HUES6 (cell line): ENCODE data around the gene PDE4B.
"Not testable (repeated sequence)": the region's sequence is repeated elsewhere in the genome, so short reads cannot be mapped to it uniquely, and the experiment has no call there.

Experiments used
- H3K27ac ChIP-seq: 2 replicates; pipeline ENCODE4 v1.7.0; 2013; ENCODE audit warnings: low read depth, mild to moderate bottlenecking, low read length, inconsistent platforms
- H3K27me3 ChIP-seq: 2 replicates; pipeline ENCODE4 v1.6.1; 2013; ENCODE audit warnings: low read length; ENCODE audit not compliant: control insufficient read depth, insufficient read depth
- H3K36me3 ChIP-seq: 2 replicates; pipeline ENCODE4 v1.6.1; 2013; ENCODE audit warnings: low read length; ENCODE audit not compliant: control insufficient read depth, insufficient read depth
- H3K4me1 ChIP-seq: 2 replicates; pipeline ENCODE4 v1.6.1; 2013; ENCODE audit warnings: low read length; ENCODE audit not compliant: control insufficient read depth, insufficient read depth
- H3K4me3 ChIP-seq: 2 replicates; pipeline ENCODE4 v1.5.1; 2013; ENCODE audit warnings: low read depth, low read length
- H3K9ac ChIP-seq: one replicate; pipeline ENCODE4 v1.6.1; 2013; ENCODE audit warnings: mild to moderate bottlenecking, low read length
- H3K9me3 ChIP-seq: 2 replicates; pipeline ENCODE4 v1.6.1; 2013; ENCODE audit warnings: low read depth, low read length; ENCODE audit not compliant: control insufficient read depth, insufficient read depth

The PDE4B gene

DNA sequence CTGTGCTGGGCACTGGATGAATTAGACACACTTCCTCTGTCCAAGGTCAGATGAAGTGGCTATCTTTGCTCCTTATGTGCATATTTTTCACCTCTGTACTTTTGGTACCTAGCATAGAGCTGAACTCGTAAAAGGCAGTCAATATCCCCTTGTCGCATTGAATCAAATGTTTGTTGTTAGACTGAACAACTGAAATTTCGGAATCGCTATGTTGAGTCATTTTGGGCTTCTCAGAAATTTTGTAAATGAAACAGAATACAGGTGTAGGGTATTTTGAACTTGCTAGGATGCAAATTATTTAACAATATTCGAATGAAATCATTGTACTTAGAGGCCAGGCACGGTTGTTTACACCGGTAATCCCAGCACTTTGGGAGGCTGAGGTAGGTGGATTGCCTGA is 48.0 kb downstream of the PDE4B start:
- H3K4me1 ChIP-seq = no peaks in the 10 kb centered on the region
- H3K4me3 ChIP-seq = no peak overlapping the region
- no peak overlapping the region for H3K27ac ChIP-seq
- no peak overlapping the region for H3K9ac ChIP-seq
- H3K36me3 ChIP-seq = no peaks in the 10 kb centered on the region
- no peaks in the 10 kb centered on the region for H3K27me3 ChIP-seq
- H3K9me3 ChIP-seq = no peaks in the 10 kb centered on the region

DNA sequence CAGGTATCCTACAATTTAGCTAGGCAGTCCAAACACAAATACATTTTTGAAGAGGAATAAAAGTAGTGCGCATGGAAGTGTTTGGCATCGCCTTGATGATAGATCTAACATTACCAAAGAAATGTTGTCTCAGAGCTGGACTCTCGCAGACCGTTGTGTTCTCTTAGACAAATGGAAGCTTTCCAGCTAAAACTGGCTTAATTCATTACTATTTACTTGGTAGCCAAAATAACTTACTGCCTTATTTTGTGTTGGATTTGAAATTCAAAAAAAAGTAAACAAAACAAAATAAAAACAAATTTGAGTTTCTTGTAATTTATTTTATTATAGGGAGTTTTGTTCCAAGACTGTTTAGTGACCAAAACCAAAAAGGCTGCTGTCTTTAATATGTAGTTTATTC is 51.6 kb downstream of the PDE4B start:
- H3K9ac ChIP-seq = no peak overlapping the region

DNA sequence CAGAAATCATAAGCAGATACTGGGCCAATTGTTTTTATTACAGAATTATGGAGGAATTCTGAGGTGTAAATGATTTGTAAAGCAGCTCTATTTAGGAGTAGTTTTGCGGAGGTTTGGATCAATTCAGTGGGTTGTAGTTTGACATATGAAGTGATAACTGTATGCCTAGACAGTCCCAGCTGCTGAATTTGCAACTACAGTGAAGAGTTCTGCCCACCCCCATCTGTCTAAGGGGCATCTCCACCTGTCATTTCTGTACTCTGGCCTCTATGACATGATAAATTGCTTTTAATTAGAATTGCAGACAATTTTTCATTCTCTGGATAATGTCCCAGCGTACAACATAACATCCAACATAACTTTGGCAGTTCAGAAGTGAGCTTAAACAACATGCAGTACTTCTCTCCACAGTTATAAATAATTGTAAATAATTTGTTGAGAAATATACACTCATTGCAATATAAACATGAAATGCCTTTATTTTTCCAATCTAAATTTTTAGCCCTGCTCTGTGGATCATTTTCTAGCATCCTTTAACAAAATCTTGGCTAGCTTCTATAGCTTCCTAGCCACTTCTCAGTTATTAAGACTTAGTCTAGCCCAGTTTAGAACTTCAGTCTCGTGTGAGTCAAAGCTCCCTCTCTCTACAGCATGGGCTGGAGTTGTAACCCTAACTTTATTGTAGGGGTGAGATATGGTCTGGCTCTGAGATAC is 52.3 kb downstream of the PDE4B start:
- Histone ChIP-seq H3K27me3 (no peaks in the 10 kb centered on the region), H3K4me1 (no peaks in the 10 kb centered on the region), H3K4me3 (no peak overlapping the region), H3K27ac (no peak overlapping the region), H3K36me3 (no peaks in the 10 kb centered on the region), H3K9ac (no peak overlapping the region), H3K9me3 (no peaks in the 10 kb centered on the region)

More for the DNA sequence above, 51.6 kb downstream of the PDE4B start:
- Histone ChIP-seq H3K27ac (no peak overlapping the region), H3K4me3 (no peak overlapping the region), H3K36me3 (no peaks in the 10 kb centered on the region), H3K9me3 (no peaks in the 10 kb centered on the region), H3K27me3 (no peaks in the 10 kb centered on the region), H3K4me1 (no peaks in the 10 kb centered on the region)

DNA sequence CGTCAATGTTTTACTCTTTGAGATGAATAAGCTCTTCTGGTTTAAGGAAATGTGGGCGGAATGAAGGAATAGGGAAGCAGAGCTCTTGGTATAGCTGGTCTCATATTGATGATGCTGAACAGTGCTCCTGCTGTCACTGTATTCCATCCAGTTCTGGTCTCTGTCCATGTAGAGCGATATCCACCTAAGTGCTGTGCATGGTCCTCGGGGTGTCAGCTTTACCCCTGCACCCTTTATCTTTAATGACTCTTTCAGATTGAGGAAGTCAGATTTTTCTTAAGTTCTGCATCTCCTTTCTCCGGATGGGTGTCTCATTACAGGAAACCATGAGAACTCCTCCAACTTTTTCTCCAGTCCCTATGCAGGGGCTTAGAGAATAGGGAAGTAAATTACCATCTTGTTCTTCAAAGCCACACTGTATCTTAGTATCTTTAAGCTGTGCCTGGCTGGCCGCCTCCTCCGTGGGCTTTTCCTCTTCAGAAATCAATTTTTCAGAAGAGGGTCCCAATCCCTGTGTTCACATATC is 52.9 kb downstream of the PDE4B start:
- Histone ChIP-seq H3K9ac (no peak overlapping the region), H3K4me1 (no peaks in the 10 kb centered on the region), H3K27me3 (no peaks in the 10 kb centered on the region), H3K36me3 (no peaks in the 10 kb centered on the region), H3K9me3 (no peaks in the 10 kb centered on the region), H3K4me3 (no peak overlapping the region), H3K27ac (no peak overlapping the region)

DNA sequence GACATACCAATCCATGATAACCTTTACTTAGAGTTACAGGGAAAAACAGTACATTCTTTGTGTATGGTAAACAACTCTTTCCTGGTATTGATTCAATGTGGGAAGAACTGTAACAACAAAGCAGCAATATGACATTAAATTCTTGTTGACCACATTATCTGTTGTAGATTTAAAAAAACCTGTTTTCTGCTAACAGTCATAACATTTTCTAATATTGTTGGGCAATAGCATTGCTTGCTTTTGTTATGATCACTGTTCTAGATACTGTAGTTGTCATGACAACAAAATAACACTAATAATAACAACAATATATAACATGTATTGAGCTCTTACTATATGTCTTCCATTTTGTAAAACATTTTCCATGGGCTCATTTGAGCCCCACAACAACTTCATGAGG is 54.2 kb downstream of the PDE4B start:
- Histone ChIP-seq H3K27ac (no peak overlapping the region), H3K4me1 (no peaks in the 10 kb centered on the region), H3K36me3 (no peaks in the 10 kb centered on the region), H3K4me3 (no peak overlapping the region), H3K27me3 (no peaks in the 10 kb centered on the region), H3K9ac (no peak overlapping the region), H3K9me3 (no peaks in the 10 kb centered on the region)

DNA sequence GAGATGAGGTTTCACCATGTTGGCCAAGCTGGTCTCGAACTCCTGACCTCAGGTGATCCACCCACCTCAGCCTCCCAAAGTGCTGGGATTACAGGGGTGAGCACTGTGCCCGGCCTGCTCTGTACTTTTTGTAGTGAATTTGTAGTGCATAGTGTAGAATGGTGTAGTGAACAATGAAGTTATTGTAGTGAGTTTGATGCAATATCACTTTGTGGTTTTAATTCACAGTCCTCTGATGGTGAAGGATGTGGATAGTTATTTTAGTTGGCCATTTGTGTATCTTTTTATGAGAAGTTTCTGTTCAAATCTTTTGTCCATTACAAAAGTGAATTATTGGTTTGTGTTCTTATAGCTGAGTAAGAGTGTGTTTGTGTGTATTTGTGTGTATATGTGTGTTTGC is 57.6 kb downstream of the PDE4B start:
- H3K36me3 ChIP-seq = no peaks in the 10 kb centered on the region
- H3K27ac ChIP-seq = no peak overlapping the region
- H3K9ac ChIP-seq = no peak overlapping the region
- no peaks in the 10 kb centered on the region for H3K9me3 ChIP-seq
- H3K4me1 ChIP-seq = no peaks in the 10 kb centered on the region
- no peak overlapping the region for H3K4me3 ChIP-seq
- H3K27me3 ChIP-seq = no peaks in the 10 kb centered on the region

DNA sequence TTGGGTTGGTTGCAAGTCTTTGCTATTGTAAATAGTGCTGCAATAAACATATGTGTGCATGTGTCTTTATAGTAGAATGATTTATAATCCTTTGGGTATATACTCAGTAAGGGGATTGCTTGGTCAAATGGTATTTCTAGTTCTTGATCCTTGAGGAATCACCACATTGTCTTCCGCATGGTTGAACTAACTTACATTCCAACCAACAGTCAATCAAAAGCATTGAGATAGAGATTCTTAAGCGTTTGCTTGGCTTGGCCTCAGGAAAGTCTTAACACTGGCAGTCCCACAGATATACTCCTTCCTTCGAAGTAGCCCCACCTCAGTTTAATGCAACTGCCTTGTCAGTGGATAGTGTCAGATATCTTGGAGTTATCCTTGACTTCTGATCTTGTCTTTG is 63.9 kb downstream of the PDE4B start:
- H3K9me3 ChIP-seq, H3K27me3 ChIP-seq, H3K4me1 ChIP-seq, H3K4me3 ChIP-seq, H3K36me3 ChIP-seq, H3K9ac ChIP-seq, H3K27ac ChIP-seq: not testable (repeated sequence)

DNA sequence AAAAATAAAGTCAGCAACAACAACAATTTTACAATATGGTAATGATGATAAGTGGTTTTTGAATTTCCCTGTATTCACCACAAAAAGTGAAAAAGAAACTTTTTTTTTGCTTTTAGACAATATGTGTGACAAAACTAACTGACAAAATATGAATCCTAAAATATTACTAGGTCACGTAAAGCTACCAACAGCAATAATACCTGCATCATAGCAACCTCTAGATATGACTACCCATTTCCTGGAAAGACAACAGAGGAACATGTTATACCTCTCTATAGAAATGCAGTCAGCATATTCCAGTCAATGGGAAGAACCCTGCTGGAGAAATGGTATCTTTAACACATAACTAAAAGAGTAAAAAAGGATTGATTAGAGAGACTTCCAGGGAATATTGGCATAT is 73.7 kb downstream of the PDE4B start:
- Histone ChIP-seq H3K9me3 (no peaks in the 10 kb centered on the region), H3K9ac (no peak overlapping the region), H3K27ac (no peak overlapping the region), H3K4me3 (no peak overlapping the region), H3K36me3 (no peaks in the 10 kb centered on the region), H3K27me3 (no peaks in the 10 kb centered on the region; the same call in 1 of the 2 replicates), H3K4me1 (no peaks in the 10 kb centered on the region)

DNA sequence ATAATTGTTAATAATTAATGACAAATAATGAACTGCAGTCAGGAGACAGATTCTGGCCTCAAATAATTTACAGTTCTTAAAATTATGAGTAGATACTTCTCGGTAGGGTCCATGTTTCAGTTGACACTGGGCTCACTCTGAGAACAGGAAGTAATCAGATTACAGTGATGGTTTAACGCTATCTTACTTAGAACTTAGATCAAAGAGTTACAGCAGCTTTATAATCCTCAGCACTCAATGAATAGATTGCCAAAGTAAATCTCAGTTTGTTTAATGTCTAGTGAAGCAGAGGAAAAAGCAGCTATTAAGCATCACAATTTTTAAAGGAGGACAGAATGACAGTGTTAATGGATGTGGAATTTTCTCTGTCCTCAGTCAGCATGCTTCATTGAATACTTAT is 79.6 kb downstream of the PDE4B start:
- H3K27ac ChIP-seq = no peak overlapping the region
- no peaks in the 10 kb centered on the region for H3K4me1 ChIP-seq
- no peaks in the 10 kb centered on the region for H3K9me3 ChIP-seq
- H3K9ac ChIP-seq = no peak overlapping the region
- no peaks in the 10 kb centered on the region; the same call in 1 of the 2 replicates for H3K27me3 ChIP-seq
- H3K4me3 ChIP-seq = no peak overlapping the region
- no peaks in the 10 kb centered on the region for H3K36me3 ChIP-seq

DNA sequence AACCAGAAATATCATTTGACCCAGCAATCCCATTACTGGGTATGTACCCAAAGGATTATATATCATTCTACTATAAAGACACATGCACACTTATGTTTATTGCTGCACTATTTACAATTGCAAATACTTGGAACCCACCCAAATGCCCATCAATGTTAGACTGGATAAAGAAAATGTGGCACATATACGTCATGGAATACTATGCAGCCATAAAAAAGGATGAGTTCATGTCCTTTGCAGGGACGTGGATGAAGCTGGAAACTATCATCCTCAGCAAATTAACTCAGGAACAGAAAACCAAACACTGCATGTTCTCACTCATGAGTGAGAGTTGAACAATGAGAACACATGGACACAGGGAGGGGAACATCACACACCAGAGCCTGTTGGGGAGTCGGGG is 85.6 kb downstream of the PDE4B start:
- H3K36me3 ChIP-seq, H3K27ac ChIP-seq, H3K4me3 ChIP-seq, H3K9ac ChIP-seq, H3K9me3 ChIP-seq, H3K4me1 ChIP-seq, H3K27me3 ChIP-seq: not testable (repeated sequence)

DNA sequence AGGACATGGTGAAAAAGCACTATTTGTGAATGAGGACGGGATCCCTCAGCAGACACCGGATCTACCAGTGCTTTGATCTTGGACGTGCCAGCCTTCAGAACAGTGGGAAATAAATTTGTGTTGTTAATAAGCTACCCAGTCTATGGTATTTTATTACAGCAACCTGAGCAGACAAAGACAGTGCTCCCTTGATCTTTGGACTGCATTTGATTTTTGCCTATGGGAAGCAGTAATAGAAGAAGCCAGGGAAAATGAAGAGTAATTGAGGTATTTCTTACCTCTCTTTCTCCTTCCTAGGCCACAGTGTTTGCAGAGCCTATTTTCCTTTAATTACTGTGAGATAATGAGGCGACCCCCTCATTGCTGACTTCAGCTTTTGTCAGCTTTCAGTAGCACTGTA is 87.9 kb downstream of the PDE4B start:
- H3K4me3 ChIP-seq = no peak overlapping the region
- no peaks in the 10 kb centered on the region for H3K4me1 ChIP-seq
- H3K36me3 ChIP-seq = no peaks in the 10 kb centered on the region
- H3K27me3 ChIP-seq = no peaks in the 10 kb centered on the region
- H3K27ac ChIP-seq = no peak overlapping the region
- no peaks in the 10 kb centered on the region for H3K9me3 ChIP-seq
- no peak overlapping the region for H3K9ac ChIP-seq
